Mesenchymal stem cell (in vitro differentiated cells and primary cell): ENCODE data around the gene RFC2.
A peak's percentile ranks its signal among the peaks of the same experiment; 100 is the strongest.

Source experiments
- DNase-seq: peaks from one replicate; pipeline ENCODE4 v3.0.0-alpha.2; 2013
- H2AFZ ChIP-seq: one replicate; pipeline ENCODE4 v1.6.1; 2013; ENCODE audit warnings: low read depth, mild to moderate bottlenecking, control low read depth, inconsistent platforms, low read length, moderate library complexity
- H2AK5ac ChIP-seq: 2 replicates; pipeline ENCODE4 v1.6.1; 2013; ENCODE audit warnings: low read length, moderate library complexity, mild to moderate bottlenecking, inconsistent platforms; ENCODE audit not compliant: severe bottlenecking
- H2BK120ac ChIP-seq: one replicate; pipeline ENCODE4 v1.6.1; 2013; ENCODE audit warnings: low read depth, mild to moderate bottlenecking, inconsistent platforms, low read length, moderate library complexity
- H2BK12ac ChIP-seq, 2 experiments: one replicate each; pipeline ENCODE4 v1.6.1; 2013; ENCODE audit warnings: inconsistent platforms in 2 of 2, low read length in 2 of 2, mild to moderate bottlenecking in 2 of 2, moderate library complexity in 2 of 2, control low read depth in 1 of 2
- H2BK15ac ChIP-seq: one replicate; pipeline ENCODE4 v1.6.1; 2013; ENCODE audit warnings: mild to moderate bottlenecking, low read depth, inconsistent platforms; ENCODE audit not compliant: poor library complexity, severe bottlenecking
- H2BK5ac ChIP-seq: 2 replicates; pipeline ENCODE4 v1.6.1; 2013; ENCODE audit warnings: low read depth, mild to moderate bottlenecking, low read length, control low read depth, inconsistent platforms; ENCODE audit not compliant: poor library complexity, severe bottlenecking
- H3K14ac ChIP-seq, 2 experiments: one replicate each; pipeline ENCODE4 v1.6.1; 2013; ENCODE audit warnings: inconsistent platforms in 2 of 2, low read length in 2 of 2, control low read depth in 1 of 2, mild to moderate bottlenecking in 1 of 2, moderate library complexity in 1 of 2
- H3K18ac ChIP-seq, 2 experiments: one replicate each; pipeline ENCODE4 v1.6.1; 2013; ENCODE audit warnings: inconsistent platforms in 2 of 2, low read length in 2 of 2, control low read depth in 1 of 2, low read depth in 1 of 2, mild to moderate bottlenecking in 1 of 2
- H3K23ac ChIP-seq, 2 experiments: one replicate each; pipeline ENCODE4 v1.6.1; 2013; ENCODE audit warnings: inconsistent platforms in 2 of 2, low read length in 2 of 2, mild to moderate bottlenecking in 2 of 2, moderate library complexity in 2 of 2, control low read depth in 1 of 2
- H3K27ac ChIP-seq: 2 replicates; pipeline ENCODE4 v1.5.1; 2013; ENCODE audit warnings: mild to moderate bottlenecking, moderate library complexity, low read length, control low read depth, inconsistent platforms; ENCODE audit not compliant: poor library complexity, severe bottlenecking
- H3K27me3 ChIP-seq, 2 experiments: 2 replicates each; pipeline versions ENCODE4 v1.6.1 to v1.7.0; 2013; ENCODE audit warnings: low read length in 2 of 2, mild to moderate bottlenecking in 2 of 2, moderate library complexity in 2 of 2, control low read depth in 1 of 2, inconsistent platforms in 1 of 2; ENCODE audit not compliant: control insufficient read depth in 1 of 2, insufficient read depth in 1 of 2
- H3K36me3 ChIP-seq, 2 experiments: 2 replicates each; pipeline versions ENCODE4 v1.6.1 to v1.7.0; 2013; ENCODE audit warnings: low read length in 2 of 2, control low read depth in 1 of 2, inconsistent platforms in 1 of 2, low read depth in 1 of 2, mild to moderate bottlenecking in 1 of 2; ENCODE audit not compliant: insufficient read depth in 2 of 2, control insufficient read depth in 1 of 2
- H3K4ac ChIP-seq, 2 experiments: one replicate each; pipeline ENCODE4 v1.6.1; 2013; ENCODE audit warnings: inconsistent platforms in 2 of 2, low read length in 2 of 2, mild to moderate bottlenecking in 2 of 2, moderate library complexity in 2 of 2, control low read depth in 1 of 2, low read depth in 1 of 2
- H3K4me1 ChIP-seq: 2 replicates; pipeline ENCODE4 v1.6.1; 2013; ENCODE audit warnings: low read depth, low read length, control low read depth; ENCODE audit not compliant: control insufficient read depth, insufficient read depth
- H3K4me2 ChIP-seq: 2 replicates; pipeline ENCODE4 v1.6.1; 2013; ENCODE audit warnings: low read length, mild to moderate bottlenecking, inconsistent platforms; ENCODE audit not compliant: poor library complexity, severe bottlenecking
- H3K4me3 ChIP-seq, 2 experiments: 2 replicates each; pipeline versions ENCODE4 v1.5.1 to v1.7.0; 2013; ENCODE audit warnings: low read length in 2 of 2, mild to moderate bottlenecking in 2 of 2, control low read depth in 1 of 2, low read depth in 1 of 2; ENCODE audit not compliant: insufficient read depth in 1 of 2
- H3K79me1 ChIP-seq: replicated peaks from 2 replicates; pipeline ENCODE4 v1.6.1; 2013; ENCODE audit warnings: mild to moderate bottlenecking, control low read depth, low read length, inconsistent platforms; ENCODE audit not compliant: poor library complexity, severe bottlenecking
- H3K9ac ChIP-seq: 2 replicates; pipeline ENCODE4 v1.7.0; 2013; ENCODE audit warnings: mild to moderate bottlenecking, low read length, moderate library complexity
- H3K9me3 ChIP-seq: 2 replicates; pipeline ENCODE4 v1.7.0; 2013; ENCODE audit warnings: mild to moderate bottlenecking, low read length; ENCODE audit not compliant: control insufficient read depth
- H4K8ac ChIP-seq: one replicate; pipeline ENCODE4 v1.6.1; 2013; ENCODE audit warnings: inconsistent platforms, mild to moderate bottlenecking, low read length, moderate library complexity
- H4K91ac ChIP-seq: one replicate; pipeline ENCODE4 v1.6.1; 2013; ENCODE audit warnings: mild to moderate bottlenecking, low read length, inconsistent platforms
- WGBS: methylation state at CpG from one replicate; pipeline ENCODE4 v1.1.7; 2013; ENCODE audit warnings: mixed read lengths; 5-methylcytosine and 5-hydroxymethylcytosine counted together

RFC2 gene

GRCh38 chr7:74235518-74236268 lies 18.5 kb downstream of the RFC2 start:
- Histone ChIP-seq H3K4ac (no peak overlapping the region), H2BK5ac (no peak overlapping the region), H3K4me2 (no peak overlapping the region), H3K9ac (no peak overlapping the region), H3K27me3 (no peaks in the 10 kb centered on the region), H4K91ac (no peak overlapping the region), H3K79me1 (peaks cover 7% of the 10 kb centered on the region), H3K9me3 (no peaks in the 10 kb centered on the region), H2AK5ac (no peak overlapping the region), H2BK15ac (no peak overlapping the region), H3K23ac (no peak overlapping the region), H3K18ac (no peak overlapping the region), H3K4me1 (no peaks in the 10 kb centered on the region), H3K14ac (no peak overlapping the region), H3K36me3 (peaks cover 68 to 73% of the 10 kb centered on the region in 2 experiments), H3K4me3 (no peak overlapping the region), H4K8ac (no peak overlapping the region), H2BK120ac (no peak overlapping the region), H3K27ac (no peak overlapping the region), H2AFZ (no peak overlapping the region), H2BK12ac (peak overlapping the region; percentile 7 to 21)
- no peak for DNase-seq
- WGBS, result 91% methylated on average over 5 of the region's 8 CpGs

- no peak overlapping the region for H2BK12ac ChIP-seq
These were observed 20.4 kb downstream of the RFC2 start for GRCh38 chr7:74233655-74234285.

GRCh38 chr7:74231232-74231590 lies 23.0 kb downstream of the RFC2 start:
- Histone ChIP-seq H3K14ac (no peak overlapping the region), H3K9ac (no peak overlapping the region), H3K4me3 (no peak overlapping the region), H3K36me3 (peaks cover 46% of the 10 kb centered on the region in 2 experiments), H3K27ac (no peak overlapping the region), H4K8ac (no peak overlapping the region), H3K23ac (no peak overlapping the region), H2BK12ac (no peak overlapping the region), H3K4me1 (no peaks in the 10 kb centered on the region), H4K91ac (no peak overlapping the region), H3K4me2 (no peak overlapping the region), H2AK5ac (no peak overlapping the region), H2BK120ac (no peak overlapping the region), H3K9me3 (no peaks in the 10 kb centered on the region), H3K4ac (no peak overlapping the region), H3K27me3 (no peaks in the 10 kb centered on the region), H2BK5ac (no peak overlapping the region), H3K79me1 (peaks cover 1% of the 10 kb centered on the region), H2BK15ac (no peak overlapping the region), H3K18ac (peak overlapping the region in 1 of 2 experiments; percentile 38), H2AFZ (no peak overlapping the region)
- DNase-seq, result no peak
- 95% methylated on average over 12 of the region's 12 CpGs for WGBS

More at GRCh38 chr7:74233655-74234285, 20.4 kb downstream of the RFC2 start:
- Histone ChIP-seq H3K14ac (no peak overlapping the region), H3K4ac (no peak overlapping the region), H3K9ac (no peak overlapping the region), H3K4me2 (no peak overlapping the region), H3K4me1 (no peaks in the 10 kb centered on the region), H3K18ac (no peak overlapping the region), H2BK5ac (no peak overlapping the region), H3K4me3 (no peak overlapping the region), H2AK5ac (no peak overlapping the region), H2AFZ (no peak overlapping the region), H2BK120ac (no peak overlapping the region), H3K23ac (no peak overlapping the region), H3K79me1 (peaks cover 4% of the 10 kb centered on the region), H4K91ac (no peak overlapping the region), H2BK15ac (no peak overlapping the region), H3K9me3 (no peaks in the 10 kb centered on the region), H3K27me3 (no peaks in the 10 kb centered on the region), H3K36me3 (peaks cover 60 to 64% of the 10 kb centered on the region in 2 experiments), H3K27ac (no peak overlapping the region), H4K8ac (no peak overlapping the region)
- DNase-seq, result peak; percentile 98
- WGBS, result 33% methylated on average over 12 of the region's 13 CpGs

DNA sequence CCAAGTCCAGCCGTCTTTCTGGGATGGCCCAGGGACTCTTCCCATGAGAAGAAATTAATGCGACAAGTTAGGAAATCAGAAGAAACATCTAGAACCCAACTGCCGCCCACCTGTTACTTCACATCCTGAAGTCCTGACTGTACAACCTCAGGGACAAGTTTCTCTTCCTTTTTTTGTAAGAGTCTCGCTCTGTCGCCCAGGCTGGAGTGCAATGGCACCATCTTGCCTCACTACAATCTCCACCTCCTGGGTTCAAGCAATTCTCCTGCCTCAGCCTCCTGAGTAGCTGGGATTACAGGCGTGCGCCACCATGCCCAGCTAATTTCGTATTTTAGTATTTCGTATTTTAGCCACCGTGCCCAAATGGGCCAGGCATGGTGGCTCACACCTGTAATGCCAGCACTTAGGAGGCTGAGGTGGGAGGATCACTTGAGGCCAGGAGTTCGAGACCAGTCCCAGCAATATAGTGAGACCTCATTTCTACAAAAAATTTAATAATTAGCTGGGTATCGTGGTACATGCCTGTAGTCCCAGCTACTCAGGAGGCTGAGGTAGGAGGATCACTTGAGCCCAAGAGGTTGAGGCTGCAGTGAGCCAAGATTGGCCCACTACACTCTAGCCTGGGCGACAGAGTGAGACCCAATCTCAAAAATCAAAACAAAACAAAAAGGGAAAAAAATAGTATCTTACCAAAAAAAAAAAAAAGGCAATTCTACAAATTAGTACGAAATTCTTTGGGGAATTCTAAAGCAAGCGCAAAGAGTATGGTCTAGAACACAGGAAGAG lies 23.6 kb downstream of the RFC2 start:
- H3K9ac ChIP-seq, result no peak overlapping the region
- no peak overlapping the region for H2BK12ac ChIP-seq
- no peak overlapping the region for H4K91ac ChIP-seq
- 94% methylated on average over 13 of the region's 15 CpGs for WGBS
- no peak overlapping the region for H2BK5ac ChIP-seq
- no peak overlapping the region for H2AFZ ChIP-seq
- H3K36me3 ChIP-seq, result peaks cover 43 to 46% of the 10 kb centered on the region in 2 experiments
- H3K4me3 ChIP-seq, result no peak overlapping the region
- no peaks in the 10 kb centered on the region for H3K4me1 ChIP-seq
- no peak overlapping the region for H2BK15ac ChIP-seq
- no peak overlapping the region for H3K4me2 ChIP-seq
- H3K4ac ChIP-seq, result no peak overlapping the region
- H2AK5ac ChIP-seq, result no peak overlapping the region
- H3K27me3 ChIP-seq, result no peaks in the 10 kb centered on the region
- H3K23ac ChIP-seq, result no peak overlapping the region
- H4K8ac ChIP-seq, result no peak overlapping the region
- peak overlapping the region in 1 of 2 experiments; percentile 43 for H3K18ac ChIP-seq
- no peak overlapping the region for H2BK120ac ChIP-seq
- H3K9me3 ChIP-seq, result no peaks in the 10 kb centered on the region
- H3K14ac ChIP-seq, result no peak overlapping the region
- H3K27ac ChIP-seq, result no peak overlapping the region
- peaks cover 1% of the 10 kb centered on the region for H3K79me1 ChIP-seq
- DNase-seq, result no peak
